GM18873 (cell line): ENCODE results near the gene MAPK10.

ENCODE experiments used
- ATAC-seq: cut with Tn5 transposase; IDR thresholded peaks from one replicate; pipeline ENCODE4 v1.9.1; 2021; ENCODE audit warnings: mild to moderate bottlenecking, moderate library complexity, moderate number of reproducible peaks; ENCODE audit not compliant: unreplicated experiment, low FRiP score

Gene MAPK10

DNA sequence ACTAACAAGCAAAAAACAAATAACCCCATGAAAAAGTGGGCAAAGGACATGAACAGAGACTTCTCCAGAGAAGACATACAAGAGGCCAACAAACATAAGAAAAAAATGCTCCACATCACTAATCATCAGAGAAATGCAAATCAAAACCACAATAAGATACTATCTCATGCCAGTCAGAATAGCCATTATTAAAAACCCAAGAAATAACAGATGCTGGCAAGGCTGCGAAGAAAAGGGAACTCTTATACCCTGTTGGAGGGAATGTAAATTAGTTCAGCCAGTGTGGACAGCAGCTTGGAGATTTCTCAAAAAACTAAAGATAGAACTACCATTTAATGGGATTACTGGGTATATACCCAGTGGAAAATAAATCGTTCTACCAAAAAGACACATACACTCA, 79.6 kb downstream of the MAPK10 start:
- no peak for ATAC-seq

DNA sequence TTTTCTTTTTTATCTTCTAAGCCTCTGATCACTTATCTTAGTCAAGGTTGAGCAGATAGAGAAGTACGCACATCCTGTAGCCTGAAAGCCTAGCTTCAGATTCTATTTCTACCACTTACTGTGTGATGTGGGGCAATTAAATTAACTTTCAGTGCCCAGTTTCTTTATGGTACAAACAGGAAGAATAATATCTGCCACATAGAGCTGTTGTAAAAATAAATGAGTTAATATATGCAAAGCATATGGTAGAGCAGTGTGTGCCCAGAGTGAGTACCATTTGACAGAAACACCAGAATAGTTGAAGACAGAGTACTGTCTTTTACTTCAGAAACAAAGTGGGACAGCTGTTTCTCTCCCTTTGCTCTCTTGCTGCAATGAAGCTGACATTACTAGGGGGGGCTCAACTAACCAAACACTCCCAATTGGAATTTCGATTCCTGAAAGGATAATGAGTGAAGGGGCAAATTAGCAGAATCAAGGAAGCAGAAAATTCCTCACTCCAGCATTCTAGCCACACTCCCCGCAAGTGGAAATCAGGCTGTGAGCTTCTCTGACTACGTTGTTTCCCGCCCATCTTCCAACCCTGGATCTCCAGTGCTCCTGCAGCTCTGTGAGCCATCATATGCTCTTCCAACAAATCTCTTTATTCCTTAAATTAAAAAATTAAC, 80.4 kb downstream of the MAPK10 start:
- no peak for ATAC-seq

GRCh38 chr4:86278126-86278525, 81.7 kb downstream of the MAPK10 start:
- ATAC-seq: no peak

- ATAC-seq: no peak
Measured at GRCh38 chr4:86274642-86275041, 85.2 kb downstream of the MAPK10 start.

GRCh38 chr4:86272669-86273068, 87.2 kb downstream of the MAPK10 start:
- no peak for ATAC-seq

DNA sequence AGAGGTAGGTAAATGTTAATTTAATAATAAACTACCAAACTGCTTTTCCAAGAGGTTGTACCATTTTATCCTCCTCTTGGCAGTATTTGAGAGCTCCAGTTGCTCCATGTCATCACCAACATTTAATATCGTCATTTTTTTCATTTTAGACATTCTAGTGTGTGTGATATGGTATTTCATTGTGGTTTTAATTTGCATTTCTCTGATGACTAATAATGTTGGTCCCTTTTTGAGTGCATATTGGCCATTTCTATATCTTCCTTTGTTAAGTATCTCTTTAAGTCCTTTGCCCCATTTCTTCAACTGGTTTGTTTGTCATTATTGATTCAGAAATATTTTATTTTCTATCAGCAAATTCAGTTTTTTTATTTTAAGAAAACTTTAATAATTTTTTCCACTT, 88.8 kb downstream of the MAPK10 start:
- ATAC-seq: no peak

DNA sequence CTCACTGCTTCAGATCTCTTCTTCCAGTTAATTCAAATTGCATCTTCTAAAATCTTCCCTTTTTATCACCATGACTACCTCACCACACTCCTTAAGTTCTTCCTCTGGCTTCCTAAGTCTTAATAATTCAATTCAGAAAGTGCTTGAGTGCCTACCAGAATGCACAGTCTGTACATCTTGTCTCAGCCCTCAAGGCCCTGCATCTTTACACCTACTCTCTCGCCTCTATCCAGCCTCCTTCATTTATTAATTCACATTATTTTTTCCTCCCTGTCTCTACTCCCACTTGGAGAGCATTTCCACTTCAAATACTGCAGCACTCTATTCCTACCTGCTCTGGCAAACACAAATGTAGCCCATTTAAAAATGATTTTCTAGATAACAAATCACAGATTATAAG, 90.5 kb downstream of the MAPK10 start:
- ATAC-seq: no peak

DNA sequence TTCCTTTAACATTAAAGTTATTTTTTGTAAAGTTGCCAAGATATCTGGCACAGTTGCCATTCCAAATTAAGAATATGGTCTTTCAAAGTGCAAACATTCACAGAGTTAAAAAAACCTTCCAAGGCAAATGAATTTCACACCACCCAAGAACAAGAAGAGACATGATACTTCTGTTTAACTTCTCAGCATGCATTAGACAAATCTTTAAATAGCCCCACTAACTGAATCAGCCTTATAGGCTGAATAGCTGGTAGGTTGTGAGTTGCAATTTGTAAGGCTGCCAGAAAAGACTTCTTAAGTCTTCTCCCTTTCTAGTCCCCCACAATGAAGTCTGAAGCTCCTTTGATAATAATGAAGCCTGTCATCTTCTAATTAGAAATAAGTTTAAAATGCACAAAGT, 95.6 kb downstream of the MAPK10 start:
- ATAC-seq: no peak

DNA sequence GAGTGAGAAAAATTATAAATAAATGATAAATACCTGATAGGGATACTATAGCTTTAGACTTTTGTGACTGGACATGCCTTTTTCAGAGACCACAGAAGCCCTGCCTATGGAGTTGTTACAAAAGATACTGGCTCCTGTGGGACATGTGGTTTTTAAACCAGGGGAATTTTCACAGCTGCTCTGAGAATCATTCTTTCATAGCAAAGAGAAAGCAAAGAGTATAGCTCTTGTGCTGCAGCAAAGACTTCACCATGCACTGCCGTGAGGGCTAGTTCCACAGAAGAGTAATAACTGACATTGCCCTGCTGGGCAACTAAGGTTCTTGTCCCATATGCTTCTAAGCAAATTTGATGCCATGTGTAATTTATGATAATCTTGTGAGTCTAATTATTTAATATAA, 98.2 kb downstream of the MAPK10 start:
- no peak for ATAC-seq

- no peak for ATAC-seq
Measured at GRCh38 chr4:86256086-86256485, 103.8 kb downstream of the MAPK10 start.

GRCh38 chr4:86250619-86251018, 109.2 kb downstream of the MAPK10 start:
- ATAC-seq: no peak

- no peak for ATAC-seq
Measured at GRCh38 chr4:86250006-86250405, 109.8 kb downstream of the MAPK10 start.

- no peak for ATAC-seq
Measured at GRCh38 chr4:86249074-86249473, 110.8 kb downstream of the MAPK10 start.

GRCh38 chr4:86247906-86248305, 111.9 kb downstream of the MAPK10 start:
- no peak for ATAC-seq

GRCh38 chr4:86247320-86247719, 112.5 kb downstream of the MAPK10 start:
- no peak for ATAC-seq

- ATAC-seq: no peak
Measured at GRCh38 chr4:86243750-86244149, 116.1 kb downstream of the MAPK10 start.

DNA sequence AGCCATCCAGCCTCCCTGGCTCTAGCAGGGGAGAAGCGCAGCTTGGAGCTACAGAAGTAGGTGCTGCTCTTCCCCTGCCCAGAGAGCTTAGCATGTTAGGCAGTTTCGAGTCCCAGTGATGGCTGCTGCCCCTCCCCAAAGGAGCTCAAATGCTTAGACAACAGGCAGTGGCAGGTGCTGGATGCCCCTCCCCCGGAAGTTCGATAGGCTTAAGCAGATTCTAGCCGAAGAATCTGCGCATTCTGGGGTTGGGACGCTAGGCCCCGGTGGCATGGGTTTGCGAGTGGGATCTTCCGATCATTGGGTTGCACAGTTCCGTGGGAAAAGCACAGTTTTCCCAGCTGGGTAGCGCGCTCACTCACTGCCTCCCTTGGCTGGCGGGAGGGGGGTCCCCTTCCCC, 117.2 kb downstream of the MAPK10 start:
- ATAC-seq: no peak

DNA sequence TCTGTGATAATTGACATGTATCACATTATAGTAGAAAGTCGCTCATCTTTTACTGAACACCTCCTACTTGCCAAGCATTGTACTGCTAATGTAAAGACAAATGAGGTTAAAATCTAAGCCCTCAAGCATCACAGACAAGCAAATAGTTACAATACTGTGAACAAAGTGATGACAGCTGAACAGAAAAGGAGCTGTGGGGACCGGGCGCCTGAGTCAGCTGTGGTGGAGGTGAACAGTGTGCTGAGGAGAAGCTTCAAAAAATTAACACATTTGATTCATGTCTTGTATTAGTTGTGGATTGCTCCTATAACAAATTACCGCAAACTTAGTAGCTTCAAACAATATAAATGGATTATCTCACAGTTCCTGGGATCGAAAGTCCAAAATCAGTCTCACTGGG, 124.3 kb downstream of the MAPK10 start:
- ATAC-seq: no peak

DNA sequence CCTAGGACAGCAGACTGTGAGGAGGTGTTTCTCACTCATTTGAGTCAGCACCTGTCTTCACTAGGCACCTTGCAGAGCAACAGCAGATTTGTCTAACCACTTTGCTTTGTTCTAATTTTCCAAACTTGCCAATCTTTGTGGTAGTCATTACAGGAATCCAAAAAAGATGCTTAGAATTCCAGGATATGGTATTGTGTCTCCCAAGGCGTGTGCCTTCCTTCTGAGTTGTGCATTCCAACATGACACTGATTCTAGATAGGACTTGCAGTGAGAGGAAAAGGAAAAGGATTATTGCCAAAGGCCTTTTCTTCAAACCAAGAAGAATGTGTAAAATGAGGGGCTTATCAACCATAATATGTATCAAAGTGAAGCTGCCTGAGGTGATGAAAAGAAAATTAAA, 126.2 kb downstream of the MAPK10 start:
- ATAC-seq: no peak

DNA sequence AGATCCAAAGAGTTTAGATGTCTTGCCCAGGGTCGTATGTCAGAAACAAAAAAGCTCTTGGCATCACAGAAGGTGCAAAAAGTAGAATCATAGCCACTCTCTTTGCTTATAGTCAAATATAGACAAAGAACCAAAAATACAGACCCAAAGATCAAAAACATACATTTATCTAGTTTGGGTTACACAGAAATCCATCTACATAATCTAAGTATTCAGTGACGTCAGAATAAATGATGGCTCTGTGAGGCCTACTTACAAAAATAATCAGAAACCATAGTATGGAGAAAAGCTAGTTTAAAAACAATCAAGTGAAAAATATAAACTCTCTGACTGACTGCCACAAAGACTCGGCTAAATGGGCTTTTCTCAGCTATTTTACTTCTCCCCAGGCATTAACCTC, 126.8 kb downstream of the MAPK10 start:
- ATAC-seq: no peak

DNA sequence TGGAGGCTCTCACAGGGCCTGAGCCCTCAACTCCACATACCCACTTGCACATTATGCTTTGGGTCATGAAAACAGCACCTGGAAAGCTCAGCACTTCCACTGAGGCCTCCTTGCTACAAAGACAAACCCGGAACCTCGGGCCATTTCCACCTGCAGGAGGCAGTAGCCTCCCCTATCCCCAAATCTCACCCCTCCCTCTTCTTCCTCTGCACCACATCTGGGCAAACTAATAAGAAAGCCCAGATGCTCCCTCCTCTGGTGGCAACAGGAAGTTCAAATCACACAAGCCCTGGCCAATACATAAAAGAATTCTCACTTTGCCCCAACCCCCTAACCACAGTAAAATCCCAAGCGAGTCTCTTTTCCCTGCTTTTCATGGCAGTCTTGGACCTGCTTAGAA, 136.4 kb downstream of the MAPK10 start:
- no peak for ATAC-seq

- ATAC-seq: no peak
Measured at GRCh38 chr4:86221002-86221401, 138.9 kb downstream of the MAPK10 start.

GRCh38 chr4:86220121-86220520, 139.7 kb downstream of the MAPK10 start:
- no peak for ATAC-seq
